ENCODE measurements around the gene JARID2.
"Not testable (repeated sequence)": the region's sequence is repeated elsewhere in the genome, so short reads cannot be mapped to it uniquely, and the experiment has no call there.

DNA sequence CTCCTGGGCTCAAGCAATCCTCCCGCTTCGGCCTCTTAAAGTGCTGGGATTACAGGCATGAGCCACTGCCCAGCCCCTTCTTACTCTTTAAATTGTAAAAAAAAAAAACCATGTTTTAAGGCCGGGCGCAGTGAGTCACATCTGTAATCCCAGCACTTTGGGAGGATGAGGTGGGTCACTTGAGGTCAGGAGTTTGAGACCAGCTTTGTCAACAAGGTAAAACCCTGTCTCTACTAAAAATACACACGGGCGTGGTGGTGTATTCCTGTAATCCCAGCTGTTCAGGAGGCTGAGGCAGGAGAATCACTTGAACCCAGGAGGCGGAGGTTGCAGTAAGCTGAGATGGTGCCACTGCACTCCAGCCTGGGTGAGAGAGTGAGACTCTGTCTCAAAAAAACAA lies 43.6 kb downstream of the JARID2 start:
- not testable (repeated sequence) for TF ChIP-seq MTA2 (IDR thresholded peaks at IDR 0.05; ENCODE audit: low read depth); JUNB (IDR thresholded peaks at IDR 0.05); SMAD1 (IDR thresholded peaks at IDR 0.05; ENCODE audit: low read depth, partially characterized antibody); CEBPB (IDR thresholded peaks at IDR 0.05; ENCODE audit: borderline replicate concordance in 1 of 2, low read depth in 2 of 2, low read length in 2 of 2); SPI1 (IDR thresholded peaks at IDR 0.05; ENCODE audit: borderline replicate concordance, insufficient read depth, low read depth, low read length); NFIC (IDR thresholded peaks at IDR 0.05; ENCODE audit: low read depth, low read length)
- TF ChIP-seq, protein P1, sequence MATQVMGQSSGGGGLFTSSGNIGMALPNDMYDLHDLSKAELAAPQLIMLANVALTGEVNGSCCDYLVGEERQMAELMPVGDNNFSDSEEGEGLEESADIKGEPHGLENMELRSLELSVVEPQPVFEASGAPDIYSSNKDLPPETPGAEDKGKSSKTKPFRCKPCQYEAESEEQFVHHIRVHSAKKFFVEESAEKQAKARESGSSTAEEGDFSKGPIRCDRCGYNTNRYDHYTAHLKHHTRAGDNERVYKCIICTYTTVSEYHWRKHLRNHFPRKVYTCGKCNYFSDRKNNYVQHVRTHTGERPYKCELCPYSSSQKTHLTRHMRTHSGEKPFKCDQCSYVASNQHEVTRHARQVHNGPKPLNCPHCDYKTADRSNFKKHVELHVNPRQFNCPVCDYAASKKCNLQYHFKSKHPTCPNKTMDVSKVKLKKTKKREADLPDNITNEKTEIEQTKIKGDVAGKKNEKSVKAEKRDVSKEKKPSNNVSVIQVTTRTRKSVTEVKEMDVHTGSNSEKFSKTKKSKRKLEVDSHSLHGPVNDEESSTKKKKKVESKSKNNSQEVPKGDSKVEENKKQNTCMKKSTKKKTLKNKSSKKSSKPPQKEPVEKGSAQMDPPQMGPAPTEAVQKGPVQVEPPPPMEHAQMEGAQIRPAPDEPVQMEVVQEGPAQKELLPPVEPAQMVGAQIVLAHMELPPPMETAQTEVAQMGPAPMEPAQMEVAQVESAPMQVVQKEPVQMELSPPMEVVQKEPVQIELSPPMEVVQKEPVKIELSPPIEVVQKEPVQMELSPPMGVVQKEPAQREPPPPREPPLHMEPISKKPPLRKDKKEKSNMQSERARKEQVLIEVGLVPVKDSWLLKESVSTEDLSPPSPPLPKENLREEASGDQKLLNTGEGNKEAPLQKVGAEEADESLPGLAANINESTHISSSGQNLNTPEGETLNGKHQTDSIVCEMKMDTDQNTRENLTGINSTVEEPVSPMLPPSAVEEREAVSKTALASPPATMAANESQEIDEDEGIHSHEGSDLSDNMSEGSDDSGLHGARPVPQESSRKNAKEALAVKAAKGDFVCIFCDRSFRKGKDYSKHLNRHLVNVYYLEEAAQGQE (IDR thresholded peaks at IDR 0.05; ENCODE audit: low read depth, low read length), result not testable (repeated sequence)
- TF ChIP-seq, protein P2, sequence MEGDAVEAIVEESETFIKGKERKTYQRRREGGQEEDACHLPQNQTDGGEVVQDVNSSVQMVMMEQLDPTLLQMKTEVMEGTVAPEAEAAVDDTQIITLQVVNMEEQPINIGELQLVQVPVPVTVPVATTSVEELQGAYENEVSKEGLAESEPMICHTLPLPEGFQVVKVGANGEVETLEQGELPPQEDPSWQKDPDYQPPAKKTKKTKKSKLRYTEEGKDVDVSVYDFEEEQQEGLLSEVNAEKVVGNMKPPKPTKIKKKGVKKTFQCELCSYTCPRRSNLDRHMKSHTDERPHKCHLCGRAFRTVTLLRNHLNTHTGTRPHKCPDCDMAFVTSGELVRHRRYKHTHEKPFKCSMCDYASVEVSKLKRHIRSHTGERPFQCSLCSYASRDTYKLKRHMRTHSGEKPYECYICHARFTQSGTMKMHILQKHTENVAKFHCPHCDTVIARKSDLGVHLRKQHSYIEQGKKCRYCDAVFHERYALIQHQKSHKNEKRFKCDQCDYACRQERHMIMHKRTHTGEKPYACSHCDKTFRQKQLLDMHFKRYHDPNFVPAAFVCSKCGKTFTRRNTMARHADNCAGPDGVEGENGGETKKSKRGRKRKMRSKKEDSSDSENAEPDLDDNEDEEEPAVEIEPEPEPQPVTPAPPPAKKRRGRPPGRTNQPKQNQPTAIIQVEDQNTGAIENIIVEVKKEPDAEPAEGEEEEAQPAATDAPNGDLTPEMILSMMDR (IDR thresholded peaks at IDR 0.05 in 2 of 3, conservative IDR thresholded peaks at IDR 0.05 in 1 of 3; ENCODE audit: control insufficient read depth in 2 of 3, extremely low read depth in 1 of 3, insufficient read depth in 1 of 3, low read depth in 3 of 3, low read length in 3 of 3), result not testable (repeated sequence)
- TF ChIP-seq, protein P3, sequence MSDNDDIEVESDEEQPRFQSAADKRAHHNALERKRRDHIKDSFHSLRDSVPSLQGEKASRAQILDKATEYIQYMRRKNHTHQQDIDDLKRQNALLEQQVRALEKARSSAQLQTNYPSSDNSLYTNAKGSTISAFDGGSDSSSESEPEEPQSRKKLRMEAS (IDR thresholded peaks at IDR 0.05; ENCODE audit: low read depth, low read length), result not testable (repeated sequence)
